Raji (cell line): ENCODE measurements around the gene DTL.

Experiments used
- POLR2A ChIP-seq: IDR thresholded peaks from 2 replicates; pipeline ENCODE4 v1.6.1; 2011; ENCODE audit warnings: low read depth, low read length, control low read depth; ENCODE audit not compliant: insufficient read depth

DTL gene

DNA sequence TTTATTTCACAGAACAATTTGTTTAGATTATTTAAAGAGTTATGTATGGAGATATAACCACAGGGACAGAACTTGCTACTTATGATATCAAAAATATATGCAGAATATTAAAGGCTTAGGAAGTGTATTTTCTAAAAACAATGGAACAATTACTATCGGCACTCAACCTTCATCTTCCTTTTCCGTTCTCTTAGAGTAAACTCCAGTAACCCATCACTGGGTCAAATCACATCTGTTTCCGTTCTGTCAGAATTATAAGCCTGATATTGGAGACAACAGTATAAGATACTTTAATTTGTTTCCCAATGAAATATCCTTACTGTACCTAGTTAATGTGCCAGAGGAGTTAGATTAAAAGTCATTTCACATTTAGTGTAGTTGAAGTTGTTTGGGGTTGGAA, 32.2 kb downstream of the DTL start:
- no peak for TF ChIP-seq POLR2A

DNA sequence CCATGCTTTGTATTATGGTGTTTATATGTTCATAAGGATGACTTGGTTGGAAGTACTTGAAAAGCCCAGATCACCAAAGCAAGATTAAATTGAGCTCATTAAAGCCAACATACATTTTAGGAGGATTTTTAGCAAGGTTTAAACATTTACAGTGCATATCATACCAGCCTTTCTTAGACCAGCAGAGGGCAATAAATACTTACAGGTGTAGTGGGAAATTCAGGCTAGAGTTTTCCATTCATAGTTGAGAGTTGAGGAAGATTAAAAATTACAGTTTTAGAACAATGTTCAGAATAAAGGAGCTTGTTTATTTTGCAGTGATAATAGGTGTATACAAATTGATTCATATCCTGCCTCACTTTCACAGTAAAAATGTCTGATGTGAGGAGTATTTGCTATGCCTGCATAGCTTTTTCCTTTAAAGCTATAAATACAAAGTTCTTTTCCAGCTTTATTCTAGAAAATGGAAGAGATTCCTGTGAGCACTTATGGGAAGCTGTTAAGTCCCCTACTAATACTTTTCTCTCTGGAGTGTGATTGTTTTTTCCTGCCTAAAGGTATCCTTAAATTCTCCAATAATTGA, 35.3 kb downstream of the DTL start:
- TF ChIP-seq POLR2A: no peak

DNA sequence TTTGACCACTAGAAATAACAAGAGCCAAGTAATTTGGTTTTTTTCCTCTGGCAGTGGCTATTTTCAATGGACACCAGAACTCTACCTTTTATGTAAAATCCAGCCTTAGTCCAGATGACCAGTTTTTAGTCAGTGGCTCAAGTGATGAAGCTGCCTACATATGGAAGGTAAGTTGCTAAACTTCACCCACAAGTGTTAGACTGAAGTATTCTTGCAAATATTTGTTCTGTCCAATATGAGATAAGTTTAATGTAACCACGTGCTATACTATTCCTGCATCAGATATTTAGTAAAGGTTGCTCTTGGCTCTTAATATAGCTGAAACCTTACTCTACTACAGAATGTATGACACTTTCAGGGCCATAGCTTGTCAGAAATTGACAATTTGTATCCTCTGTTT, 36.5 kb downstream of the DTL start:
- no peak for TF ChIP-seq POLR2A

DNA sequence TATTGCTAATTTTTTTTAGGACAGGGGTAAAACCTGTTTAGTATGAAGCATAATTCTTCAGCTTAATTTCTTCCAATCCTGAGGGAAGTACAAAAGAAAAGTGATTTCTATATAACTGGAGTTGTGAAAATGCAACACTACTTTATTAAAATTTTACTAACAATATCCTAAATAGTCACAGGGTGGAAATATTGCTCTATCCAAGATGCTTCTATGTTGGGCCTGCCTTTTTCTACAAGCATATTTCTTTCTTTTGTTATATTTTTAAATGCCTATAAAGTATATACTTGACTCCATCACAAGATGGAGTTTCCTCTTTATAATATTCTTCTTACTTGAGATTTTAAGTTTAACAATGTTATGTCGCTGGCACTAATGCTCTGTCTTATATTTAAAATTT, 37.9 kb downstream of the DTL start:
- TF ChIP-seq POLR2A: no peak

DNA sequence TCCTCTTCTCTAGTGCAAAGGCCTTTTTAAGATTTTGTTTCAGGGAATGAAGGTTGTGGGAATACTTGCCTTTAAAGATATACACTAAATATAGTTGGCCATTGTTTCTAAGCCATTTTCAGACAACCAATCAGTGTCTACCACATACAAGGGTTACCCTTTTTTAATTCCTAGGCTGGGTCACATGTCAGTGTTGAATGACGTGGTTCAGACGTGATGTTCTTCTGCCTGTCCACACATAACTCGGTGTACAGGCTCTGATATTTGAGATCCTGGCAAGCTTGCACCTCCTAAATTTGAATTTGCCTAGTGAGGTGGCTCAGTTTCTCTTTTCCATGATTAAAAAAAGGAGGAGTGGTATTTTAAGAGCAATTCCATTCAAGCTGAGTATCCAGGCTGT, 38.8 kb downstream of the DTL start:
- TF ChIP-seq POLR2A: no peak

DNA sequence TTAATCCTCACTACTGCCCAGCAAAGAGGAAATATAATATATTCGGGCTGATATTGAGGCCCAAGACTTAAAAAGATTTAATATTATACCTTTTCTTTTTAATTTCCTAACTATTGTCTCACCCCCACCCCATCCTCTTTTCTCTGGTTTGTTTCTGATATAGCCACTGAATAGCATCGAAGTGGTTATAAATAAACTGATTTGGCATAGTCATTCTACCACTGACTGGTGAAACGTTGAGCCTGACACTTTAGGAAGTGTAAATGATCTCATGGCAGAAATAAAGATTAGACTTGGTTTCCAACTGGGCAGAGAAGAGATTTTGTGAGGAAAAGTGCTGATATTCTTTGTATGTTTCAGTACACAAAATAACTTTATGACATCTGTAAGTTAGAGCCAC, 39.3 kb downstream of the DTL start:
- no peak for TF ChIP-seq POLR2A

DNA sequence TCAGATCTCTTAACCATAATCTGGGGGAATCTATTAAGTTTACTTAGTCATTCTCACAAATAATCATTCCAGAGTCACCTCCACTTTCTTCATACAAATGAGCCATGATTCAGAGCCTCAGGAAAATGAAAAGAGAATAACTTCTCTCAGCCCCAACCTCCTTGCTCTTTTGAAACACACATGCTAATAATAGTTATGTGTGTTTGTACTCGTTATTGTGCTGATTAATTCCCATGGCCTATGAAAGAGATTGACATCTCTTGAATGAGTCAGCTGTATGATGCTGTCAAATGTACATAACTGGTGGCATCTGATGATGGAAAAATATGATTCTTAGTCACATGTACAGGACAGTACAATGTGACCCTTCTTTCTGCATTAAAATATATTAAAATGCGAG, 41.5 kb downstream of the DTL start:
- no peak for TF ChIP-seq POLR2A

DNA sequence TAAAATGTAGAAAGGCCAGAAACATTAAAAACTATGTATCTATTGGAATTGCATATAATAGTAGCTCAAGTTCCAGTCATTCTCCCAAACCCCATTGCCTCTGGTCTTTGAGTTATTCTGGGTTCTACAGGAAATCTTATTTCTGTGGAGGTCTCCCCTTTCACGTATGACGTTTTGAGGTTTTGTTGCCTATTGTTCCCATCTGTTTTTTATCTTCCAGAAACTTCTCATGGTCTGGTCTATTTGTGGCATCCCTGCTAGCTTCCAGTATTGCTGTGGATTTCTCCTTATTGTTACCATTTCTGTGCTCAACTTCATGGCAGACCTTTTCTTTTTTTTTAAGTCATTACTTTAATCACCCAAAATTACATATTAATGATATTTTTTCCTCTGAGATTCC, 43.3 kb downstream of the DTL start:
- no peak for TF ChIP-seq POLR2A

DNA sequence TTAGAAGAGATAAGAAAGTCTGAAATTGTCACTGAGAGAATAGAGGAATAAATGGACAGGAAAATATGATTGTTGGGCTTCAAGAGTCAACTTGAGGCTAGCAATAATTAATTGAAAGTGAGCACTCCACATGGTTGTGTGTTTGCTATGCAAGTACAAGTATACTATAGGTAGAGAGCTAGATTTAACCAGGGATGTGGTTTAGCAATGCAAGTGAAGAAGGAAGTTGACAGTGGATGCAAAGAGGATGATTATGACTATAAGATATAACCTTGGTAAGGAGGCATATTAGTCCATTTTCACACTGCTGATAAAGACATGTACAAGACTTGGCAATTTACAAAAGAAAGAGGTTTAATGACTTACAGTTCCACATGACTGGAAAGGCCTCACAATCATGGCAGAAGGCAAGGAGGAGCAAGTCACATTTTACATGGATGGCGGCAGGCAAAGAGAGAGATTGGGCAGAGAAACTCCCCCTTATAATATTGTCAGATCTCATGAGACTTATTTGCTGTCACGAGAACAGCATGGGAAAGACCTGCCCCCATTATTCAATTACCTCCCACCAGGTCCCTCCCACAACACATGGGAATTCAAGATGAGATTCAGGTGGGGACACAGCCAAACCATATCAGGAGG, 47.3 kb downstream of the DTL start:
- TF ChIP-seq POLR2A: no peak

DNA sequence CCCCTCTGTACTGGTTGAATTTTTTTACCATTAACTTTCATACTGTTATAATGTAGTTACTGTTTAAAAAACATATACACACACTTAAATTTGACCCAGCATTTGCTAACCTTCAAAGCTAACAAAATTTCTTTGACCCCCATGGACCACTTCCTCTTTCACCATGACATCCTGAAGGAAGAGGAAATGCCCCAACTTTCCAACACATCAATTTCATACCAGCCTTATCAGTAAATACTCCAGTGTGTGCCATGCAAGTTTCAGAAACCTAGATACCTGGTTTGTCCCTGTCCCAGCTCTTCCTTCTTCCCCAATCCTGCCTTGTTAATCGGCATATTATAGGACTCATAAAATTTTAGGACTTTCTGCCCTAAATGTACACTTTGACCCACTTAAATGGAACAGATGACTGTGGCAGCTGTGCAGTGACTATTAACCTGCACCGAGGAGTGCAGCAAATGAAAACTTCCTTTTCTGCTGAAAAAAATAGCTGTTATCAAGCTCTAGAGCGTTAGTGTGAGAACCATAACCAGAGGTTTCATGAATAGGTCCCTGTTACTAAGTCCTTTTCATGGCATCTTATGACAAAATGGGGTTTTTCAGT, 54.1 kb downstream of the DTL start:
- no peak for TF ChIP-seq POLR2A

DNA sequence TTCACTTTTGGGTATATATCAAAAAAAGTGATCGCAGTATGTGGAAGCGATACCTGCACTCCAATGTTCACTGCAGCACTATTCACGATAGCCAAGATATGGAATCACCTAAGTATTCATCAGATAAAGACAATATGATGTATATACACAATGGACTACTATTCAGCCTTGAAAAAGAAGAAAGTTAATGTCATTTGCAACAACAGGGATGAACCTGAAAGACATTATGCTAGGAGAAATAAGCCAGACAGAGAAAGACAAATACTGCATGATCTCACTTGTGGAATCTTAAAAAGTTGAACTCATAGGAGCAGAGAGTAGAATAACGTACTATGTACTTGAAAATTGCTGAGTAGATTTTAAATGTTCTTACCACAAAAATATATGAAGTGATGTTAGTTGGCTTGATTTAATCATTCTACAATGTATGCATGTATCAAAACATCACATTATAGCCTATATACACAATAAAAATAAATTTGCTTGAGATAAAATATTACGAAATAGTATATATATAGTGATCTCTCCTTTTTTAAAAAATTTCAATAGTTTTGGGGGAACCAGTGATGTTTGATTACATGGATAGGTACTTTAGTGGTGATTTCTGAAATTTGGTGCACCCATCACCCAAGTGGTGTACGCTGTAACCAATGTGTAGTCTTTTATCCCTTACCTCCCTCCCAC, 56.0 kb downstream of the DTL start:
- no peak for TF ChIP-seq POLR2A

DNA sequence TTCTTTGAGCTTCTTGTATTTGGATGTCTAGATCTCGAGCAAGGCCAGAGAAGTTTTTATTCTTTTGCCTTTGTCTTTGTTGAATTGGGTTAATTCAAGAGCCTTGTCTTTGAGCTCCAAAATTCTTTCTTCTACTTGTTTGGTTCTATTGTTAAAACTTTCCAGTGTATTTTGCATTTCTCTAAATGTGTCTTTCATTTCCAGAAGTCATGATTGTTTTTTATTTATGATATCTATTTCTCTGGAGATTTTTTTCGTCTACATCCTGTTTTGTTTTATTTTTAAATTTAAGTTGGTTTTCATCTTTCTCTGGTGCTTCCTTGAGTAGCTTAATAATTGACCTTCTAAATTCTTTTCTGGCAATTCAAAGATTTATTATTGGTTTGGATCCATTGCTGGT, 61.8 kb downstream of the DTL start:
- no peak for TF ChIP-seq POLR2A

DNA sequence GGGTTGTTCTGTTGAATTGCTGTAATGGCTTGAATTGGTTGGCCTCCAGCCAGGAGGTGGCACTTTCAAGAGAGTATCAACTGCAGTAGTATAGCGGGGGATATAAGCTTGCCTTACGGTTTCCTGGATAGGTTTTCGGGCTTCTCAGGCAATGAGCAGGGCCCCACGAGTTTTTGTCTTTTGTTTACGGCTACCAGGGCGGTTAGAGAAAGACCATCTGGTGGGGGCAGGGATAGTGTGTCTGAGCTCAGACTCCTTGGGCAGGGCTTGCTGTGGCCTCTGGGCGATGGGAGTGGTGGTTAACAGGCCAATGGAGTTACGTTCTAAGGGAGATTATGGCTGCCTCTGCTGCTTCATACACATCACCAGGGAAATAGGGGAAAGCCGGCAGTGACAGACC, 62.8 kb downstream of the DTL start:
- TF ChIP-seq POLR2A: no peak

DNA sequence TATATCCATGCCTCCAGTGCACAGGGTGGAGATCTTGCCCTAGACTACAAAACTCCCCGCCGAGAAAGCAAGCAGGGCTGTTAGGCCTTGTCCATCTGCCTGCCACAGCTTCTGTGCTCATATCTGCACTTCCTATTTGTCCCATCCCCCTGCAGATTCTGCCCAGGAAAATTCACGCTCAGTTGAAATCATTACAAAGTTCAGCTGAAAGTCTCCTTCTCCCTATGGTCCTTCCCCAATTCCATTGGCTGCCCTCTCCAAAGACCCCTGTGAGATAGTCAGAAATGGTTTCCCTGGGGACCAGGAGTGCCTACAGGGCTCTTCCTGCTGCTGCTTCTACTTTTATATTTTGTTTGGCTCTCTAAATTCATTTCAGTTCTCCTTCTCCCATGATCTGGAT, 63.2 kb downstream of the DTL start:
- no peak for TF ChIP-seq POLR2A

DNA sequence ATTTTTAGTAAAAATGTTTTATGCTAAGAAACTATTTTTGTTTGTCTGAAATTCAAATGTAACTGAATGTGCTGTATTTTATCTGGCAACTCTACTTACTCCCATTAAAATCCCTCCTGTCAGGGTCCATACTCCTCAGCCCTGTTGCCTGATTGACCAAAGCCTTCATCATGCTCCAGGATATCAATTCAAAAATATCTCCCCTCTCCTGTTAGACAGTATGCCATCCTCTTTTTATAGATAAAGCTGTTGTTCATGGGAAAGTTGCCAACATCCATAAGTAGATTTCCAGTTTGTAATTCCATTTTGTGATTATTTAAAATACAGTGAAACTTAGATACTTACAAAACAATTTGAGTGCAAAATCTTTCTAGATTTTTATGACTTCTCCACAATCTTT, 65.7 kb downstream of the DTL start:
- TF ChIP-seq POLR2A: no peak

DNA sequence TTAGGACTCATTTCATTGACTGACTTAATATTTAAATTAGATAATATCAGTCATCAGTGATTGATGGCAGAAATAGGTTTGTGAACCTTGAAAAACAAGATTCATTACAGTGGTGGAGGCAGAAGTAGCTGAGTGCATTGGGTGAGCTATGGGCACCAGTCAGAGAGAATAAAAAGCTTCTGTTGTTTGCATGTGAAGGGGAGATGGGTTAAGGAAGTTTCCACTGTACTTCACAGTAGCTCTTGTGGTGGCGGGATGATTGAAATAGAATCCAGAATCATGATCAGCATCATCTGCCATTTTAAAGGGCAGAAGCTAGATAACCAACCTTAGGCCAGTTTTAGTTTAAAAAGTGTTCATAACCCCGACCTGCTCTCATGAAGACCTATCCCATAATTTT, 66.2 kb downstream of the DTL start:
- TF ChIP-seq POLR2A: no peak
